Activated CD4-positive, alpha-beta T cell treated with anti-CD3 and anti-CD28 coated beads, Interleukin-2, amount 50 U/mL, for 48 hours (primary cell): ENCODE results near the gene SLC8A1.

Experiments used
- DNase-seq, 2 experiments: peaks; one replicate each; pipeline ENCODE4 v3.0.0-alpha.2; 2020

The SLC8A1 gene

DNA sequence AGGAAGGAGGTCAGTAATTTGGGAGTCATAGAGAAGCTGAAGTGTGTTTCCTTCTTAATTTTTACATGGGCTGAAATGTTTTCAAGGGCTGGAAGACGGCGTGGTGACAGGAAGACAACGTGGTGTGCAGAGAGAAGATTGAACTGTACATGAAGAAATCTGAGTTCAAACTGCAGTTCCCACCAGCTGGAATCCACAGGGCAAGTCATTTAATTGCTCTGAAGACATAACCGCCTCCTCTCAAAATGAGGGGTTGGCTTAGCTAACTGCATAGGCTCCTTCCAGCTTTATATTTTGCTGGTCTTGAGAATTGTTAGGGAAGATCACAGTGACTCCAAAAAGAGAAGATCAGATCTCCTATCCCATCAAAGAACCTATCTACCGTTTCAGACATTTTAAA lies 103.9 kb downstream of the SLC8A1 start:
- no peak for DNase-seq

DNA sequence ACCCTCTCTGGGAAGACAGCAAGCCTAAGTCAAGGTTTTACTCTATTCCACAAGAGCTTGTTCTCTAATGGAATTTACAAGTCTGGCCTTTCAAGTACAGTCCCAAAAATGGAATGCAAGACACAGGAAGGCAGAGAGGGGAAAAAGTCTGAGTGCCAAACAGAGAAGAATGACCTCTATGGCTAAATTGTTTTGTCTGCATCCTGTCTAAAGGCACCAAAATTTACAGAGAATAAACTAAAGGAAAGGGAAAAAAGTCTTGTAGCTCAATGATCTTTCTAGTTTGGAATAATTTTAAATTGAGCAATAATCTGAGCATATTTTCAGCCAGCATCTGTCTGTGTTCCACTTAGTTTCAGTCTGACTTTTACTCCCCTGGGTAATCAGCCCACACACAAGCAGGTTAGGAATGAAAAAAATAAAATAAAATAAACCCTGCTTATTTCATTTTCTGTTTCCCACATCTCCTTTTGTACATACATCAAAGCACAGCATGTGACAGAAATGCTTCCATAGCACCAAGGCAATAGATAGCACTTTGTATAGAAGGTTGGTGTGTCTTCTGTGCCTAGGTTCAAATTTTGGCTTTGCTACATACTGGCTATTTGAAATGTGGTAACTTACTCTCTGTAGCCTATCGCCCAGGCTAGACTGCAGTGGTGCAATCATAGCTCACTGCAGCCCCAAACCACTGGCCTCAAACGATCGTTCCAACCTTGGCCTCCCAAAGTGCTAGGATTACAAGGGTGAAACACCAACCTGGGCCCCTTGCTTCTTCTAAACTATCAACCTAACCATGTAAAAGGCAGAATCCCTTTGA lies 105.1 kb downstream of the SLC8A1 start:
- no peak for DNase-seq

DNA sequence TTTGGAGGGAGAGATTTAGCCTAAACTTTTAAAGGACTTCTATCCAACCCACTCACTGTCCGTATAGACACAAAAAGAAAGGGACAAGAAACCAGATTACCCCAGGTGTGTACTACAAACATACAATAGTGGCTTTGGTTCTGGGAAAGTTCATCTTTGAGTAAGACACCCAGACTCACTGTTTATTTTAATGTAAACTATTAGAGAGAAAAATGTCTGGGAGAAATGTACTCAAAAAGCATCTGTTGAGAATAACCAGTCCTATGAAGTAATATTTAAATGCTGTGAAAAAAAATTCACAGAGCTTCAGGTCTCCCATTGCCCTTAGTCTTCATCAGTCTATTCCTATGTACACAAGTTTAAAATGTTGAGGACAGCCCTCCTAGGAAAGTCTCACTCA lies 107.5 kb downstream of the SLC8A1 start:
- DNase-seq, result no peak

DNA sequence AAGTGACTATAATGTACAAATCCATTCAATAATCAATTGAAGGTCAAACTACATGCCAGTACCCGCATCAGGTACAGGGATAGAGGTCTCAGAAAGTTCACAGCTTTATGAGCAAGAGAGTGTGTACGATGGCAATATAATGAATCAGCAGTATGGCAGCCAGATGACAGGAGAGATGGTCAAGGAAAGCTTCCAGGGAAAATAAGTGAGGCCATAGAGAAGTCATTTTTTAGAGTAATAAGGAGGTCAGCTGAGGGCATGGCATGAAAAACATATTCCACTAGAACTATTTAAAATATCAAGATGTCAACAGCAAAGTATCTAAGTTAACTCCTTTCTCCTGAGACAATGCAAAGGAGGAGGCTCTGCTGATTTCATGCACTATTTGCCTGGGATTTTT lies 108.0 kb downstream of the SLC8A1 start:
- no peak for DNase-seq

DNA sequence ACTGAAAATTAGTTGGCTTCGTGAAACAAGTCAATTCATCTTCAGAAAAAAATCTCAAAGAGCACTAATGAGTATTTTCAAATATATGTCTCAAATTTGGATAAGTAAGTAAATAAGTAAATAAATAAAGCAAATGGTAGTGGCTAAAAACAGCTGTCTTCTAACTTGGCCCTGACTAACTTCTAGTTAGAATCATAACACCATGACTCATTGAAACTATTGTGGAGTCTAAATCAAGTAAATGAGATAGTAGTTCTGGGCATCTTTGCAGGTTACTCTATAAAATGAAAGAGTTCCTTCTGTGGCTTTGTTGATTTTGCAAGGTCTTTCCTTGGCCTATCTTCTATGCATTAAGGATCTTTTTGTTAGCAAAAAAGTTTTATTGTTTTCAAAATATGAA lies 110.7 kb downstream of the SLC8A1 start:
- DNase-seq, result no peak

DNA sequence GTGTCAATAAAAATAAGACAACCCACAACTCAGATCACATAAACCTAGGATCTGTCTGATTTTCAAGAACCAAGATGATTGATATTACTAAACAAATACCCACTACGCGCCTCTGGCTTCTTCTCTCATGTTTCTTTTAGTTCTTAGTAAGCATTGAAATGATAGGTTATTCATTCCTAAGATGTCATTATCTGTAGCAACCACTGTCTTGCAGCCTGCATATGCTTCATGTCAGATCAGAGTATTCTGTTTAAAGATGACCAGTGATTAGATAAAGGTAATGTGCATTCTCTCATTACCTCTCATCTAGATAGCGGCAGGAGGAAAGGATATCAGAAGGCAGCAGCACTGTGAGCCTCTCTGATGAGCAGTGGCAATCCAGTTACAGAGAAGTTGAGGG lies 112.9 kb downstream of the SLC8A1 start:
- no peak for DNase-seq

DNA sequence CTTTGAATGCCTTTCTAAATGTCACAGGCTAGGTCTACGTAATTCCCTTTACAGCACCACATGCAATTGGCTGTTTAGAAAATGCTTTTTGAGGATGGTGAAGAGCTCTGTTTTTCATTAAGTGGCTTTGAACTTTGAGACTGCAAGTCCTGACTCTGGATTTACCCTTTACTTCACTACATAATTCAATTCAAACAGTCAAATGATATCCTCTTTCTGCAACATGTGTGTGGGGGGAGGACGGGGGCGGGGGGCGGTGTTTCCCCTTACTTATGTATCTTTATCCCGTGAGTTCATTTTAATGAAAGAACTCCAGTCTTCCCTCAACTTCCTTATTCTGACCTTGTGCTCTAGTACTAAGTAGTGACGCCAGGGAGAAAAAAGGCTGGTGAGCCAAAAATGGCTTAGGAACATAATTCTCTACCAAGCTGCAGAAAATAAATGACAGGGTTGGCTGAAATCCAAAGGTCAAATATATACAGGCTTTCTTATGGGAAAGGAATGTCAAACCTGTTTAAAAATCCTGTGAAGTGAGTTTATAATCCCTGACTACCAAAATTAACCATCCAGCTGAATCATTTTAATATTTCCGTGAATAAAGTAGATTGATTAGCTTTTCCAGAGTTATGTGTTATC lies 119.6 kb downstream of the SLC8A1 start:
- DNase-seq, result no peak

DNA sequence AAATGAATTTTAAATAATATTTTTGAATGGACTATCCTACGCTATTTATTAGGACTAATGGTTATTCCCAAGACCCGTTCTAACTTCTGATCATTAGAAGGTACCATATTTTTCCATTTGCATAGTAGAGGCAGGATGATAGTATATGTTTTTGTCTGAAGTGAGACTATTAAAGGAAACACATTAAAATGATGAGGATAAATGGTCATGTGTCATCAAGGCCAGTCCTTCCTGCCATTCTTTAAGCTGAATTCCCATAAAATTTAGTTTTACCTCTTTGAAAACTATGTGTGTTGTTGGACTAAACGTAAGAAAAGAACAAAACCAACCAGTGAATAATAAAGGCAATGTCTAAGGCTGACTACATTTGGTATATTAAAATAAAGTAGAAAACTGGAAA lies 121.8 kb downstream of the SLC8A1 start:
- no peak for DNase-seq

DNA sequence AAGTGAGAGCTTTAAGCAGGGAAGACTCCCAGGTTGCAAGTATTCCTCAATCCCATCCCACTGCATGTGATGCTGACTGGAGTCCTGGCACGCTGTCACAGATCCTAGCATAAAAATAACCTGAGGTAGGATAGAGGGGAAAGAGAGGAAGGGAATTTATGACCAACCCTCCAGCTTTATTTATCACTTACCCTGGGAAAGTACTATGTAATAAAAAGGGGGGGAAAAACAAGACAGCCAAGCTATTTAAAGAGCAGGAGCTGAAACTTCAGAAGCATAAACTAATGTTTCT lies 122.2 kb downstream of the SLC8A1 start:
- no peak for DNase-seq

DNA sequence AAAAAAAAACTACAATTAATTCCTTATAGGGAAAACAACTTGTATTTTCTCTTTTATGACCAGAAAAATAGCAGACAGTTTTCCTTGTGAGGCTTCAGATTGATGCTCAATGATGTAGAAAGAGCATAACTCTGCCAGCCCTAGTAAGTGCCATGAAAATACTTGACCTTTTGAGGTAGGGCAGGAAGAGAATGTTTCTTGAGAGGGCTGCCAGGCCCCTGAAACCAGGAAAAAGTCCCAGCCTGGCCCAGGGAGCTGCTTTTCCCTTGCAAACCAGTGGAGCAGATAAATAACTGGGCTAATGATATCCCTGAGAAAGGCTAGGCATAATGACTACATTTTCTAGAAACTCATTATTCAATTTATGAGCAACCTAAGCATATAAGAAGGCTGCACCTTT lies 126.8 kb downstream of the SLC8A1 start:
- no peak for DNase-seq

DNA sequence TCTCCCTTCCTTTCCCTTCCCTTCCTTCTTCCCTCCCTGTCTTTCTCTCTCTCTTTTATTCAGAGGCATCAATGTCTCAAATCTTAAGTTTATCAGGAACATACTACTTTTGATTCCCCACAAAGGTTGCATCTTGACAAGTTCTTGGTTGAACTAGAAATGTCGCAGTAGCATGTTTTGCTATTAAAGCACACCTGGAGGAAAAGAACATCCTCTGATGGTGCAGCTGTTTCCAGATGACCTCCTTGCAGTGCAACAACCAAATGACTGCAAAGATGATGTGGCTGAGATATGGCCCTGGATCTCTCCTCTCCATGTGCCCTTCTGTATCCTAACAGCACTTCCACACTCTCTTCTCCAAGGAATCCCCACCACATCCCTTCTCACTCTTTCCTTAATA lies 127.2 kb downstream of the SLC8A1 start:
- DNase-seq, result no peak

DNA sequence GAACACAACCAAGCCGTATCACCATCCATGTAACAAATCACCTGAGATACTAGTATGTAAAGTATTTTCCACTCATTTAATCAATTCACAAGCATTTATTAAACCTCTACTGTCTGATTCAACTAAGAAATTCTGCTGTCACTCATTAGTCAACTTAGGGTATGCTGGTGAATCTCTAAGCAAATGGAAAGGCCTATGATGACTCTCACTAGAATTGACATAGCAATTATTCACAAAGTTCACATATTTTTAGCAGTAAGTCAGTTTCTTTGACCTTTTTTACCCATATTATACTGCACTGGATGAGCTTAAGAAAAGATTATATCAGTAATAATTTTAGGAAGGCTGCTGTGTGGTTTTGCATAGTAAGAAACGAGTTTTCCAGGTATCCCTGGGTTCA lies 130.1 kb downstream of the SLC8A1 start:
- no peak for DNase-seq

DNA sequence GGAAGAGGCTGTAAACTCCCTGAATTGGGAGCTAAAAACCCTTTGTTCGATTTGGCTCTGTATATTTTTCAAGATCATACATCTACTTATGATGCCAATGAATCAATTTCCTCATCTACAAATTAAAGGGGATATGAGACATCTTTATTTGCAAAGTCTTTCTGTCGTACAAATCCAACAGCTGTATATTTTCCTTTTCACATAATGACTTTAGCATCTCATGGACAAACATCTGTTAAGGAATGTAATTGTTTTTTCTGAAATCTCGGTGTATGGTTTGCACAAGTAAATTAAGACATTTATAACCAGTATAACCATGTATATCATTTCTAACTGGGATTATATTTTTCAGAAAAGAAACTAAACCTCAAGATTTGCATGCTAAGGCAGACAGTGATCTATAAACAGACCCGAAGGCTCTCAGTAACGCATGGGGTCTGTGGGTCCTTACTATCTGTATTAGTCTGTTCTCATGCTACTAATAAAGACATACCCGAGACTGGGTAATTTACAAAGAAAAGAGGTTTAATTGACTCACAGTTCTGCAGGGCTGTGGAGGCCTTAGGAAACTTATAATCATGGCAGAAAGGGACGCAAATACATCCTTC lies 130.8 kb downstream of the SLC8A1 start:
- no peak for DNase-seq

DNA sequence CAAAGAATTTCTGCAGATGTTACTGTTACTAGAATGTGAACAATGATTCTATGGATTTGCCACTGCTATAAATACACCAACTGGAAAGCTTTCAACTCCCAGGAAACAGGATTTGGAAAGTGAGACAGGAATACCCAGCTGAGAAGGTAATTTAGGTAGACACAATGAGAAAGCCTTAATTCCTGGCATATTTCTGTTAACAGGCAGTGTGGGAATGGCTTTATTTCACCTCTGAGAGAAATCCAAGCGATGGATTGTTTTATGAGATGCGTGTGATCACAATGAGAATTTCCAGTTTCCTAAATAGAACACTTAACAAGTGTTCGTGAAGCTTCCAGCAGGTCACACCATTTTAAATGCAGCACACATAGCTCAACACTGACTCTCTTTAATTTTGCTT lies 133.0 kb downstream of the SLC8A1 start:
- DNase-seq, result no peak

DNA sequence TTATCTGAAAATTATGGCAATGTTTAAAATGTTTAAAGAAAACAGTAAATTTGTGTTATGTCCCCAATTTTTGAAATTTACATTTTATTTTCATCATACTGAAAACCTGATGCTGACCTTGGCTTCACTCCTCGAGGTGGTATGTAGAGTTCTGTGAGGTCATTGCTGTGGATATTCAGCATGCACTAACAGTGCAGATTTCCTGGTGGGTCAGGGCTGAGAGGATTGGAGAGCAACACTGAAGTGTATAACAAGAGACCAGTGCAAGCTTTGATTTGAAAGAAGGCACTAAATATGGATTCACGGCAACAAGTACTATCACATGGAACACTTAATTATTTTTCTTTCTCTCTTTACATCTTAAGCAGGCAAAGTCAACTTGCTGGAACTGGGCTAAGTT lies 134.1 kb downstream of the SLC8A1 start:
- no peak for DNase-seq

DNA sequence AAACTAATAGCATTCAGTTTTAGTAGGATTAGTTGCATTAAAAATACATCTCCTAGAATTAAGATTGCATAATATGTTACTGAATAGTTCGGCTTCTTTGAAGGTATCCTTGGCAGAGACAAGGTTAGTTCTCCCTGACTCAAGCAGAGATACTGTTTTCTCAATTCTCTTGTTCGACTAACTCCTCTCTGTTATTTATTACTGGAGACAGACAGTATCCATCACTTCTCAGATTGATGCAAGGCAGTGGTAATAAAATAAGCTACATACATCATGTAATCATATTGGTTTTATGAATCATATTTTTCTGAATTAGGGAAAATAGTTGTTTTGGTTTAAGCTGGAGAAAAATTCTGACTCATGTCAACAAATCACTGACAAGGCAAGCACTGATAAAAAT lies 134.8 kb downstream of the SLC8A1 start:
- DNase-seq, result no peak

DNA sequence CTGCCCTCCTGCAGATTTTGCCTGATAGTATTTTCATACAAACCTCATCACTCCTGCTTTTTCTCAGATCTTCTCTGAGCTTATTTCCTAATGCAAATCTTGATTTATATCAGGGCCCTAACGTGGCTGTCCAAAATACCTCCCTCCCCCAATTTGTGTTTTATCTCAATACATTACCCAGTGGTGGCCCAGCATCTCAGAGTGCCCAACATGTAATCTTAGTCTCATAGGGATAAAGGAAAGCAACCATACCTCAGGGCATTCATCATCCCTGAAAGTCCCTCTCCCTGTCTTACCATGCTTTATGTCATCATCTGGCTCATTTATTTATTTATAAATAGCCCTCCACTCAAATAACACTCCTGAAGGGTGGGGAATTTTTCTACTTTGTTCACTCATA lies 135.3 kb downstream of the SLC8A1 start:
- DNase-seq, result no peak

DNA sequence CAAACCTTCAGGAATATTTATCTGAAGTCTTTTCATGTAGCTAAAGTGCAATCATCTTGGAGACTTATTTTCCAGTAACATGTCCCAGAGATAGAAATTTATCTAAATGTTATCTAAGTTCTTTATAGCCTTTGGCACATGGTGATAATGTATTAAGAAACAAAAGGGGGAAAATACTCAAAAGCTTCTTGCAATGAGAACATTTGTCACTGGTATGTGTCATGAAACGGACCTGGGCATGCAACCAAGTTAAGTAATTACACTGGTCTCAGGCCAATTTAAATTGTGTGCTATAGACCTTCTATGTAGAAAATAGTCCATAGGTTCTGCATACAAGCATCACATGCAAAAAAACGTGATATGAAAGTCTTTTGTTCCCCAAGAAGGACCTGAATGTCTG lies 136.2 kb downstream of the SLC8A1 start:
- DNase-seq, result no peak

DNA sequence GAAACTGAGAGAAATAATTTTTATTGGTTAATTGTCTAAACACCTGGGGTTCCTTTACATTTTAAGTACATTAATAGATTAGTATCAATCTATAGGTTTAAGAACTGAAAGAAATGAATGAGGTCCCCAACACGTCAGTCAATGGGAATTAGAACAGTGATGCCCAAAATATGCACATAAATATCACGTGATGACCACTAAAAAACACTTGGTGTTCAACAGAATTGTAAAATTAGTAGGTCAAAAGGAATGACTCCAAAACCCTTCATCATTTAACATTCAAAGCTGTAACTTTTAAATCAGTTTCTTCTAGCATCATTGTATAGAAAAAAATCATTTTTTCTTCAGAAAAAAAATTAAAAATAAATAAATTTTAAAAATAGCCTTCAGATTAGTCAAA lies 140.9 kb downstream of the SLC8A1 start:
- no peak for DNase-seq

DNA sequence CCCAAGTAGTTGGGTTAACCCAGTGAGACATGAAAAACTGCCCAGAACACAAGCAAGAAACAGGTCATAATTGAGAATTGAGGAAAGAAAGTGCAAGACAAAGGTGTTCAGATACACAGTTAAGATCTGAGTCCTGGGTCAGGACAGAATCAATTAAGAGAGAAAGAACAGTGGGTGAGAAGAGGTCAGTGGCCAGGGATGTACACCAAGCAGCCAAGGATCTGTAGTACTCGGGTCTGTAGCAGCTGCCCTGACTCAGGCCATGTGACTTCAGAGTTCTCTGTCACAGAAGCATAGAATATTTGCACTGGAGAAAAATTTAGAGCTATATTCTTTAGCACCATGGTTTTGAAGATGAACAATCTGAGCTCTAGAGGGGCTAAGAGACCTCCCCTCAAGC lies 141.6 kb downstream of the SLC8A1 start:
- DNase-seq, result no peak

DNA sequence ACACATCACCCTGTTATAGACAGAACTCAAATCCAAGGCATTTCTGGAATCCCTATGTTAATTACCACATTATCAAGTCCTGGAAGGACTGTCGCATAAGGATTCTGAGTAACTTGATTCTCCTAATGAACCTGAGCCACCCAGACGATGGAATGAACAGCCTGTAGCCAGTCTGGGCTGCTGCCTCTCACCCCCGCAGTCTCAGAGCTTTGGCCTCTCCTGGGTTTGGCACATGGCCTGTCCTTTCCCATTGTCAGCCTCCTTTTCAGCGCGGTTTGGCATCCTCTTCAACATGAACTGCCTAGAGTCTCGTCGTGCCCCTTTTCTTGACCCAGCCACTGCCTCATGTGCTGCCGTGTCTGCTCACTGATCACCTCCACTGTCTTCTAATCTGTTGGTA lies 147.6 kb downstream of the SLC8A1 start:
- DNase-seq, result no peak

DNA sequence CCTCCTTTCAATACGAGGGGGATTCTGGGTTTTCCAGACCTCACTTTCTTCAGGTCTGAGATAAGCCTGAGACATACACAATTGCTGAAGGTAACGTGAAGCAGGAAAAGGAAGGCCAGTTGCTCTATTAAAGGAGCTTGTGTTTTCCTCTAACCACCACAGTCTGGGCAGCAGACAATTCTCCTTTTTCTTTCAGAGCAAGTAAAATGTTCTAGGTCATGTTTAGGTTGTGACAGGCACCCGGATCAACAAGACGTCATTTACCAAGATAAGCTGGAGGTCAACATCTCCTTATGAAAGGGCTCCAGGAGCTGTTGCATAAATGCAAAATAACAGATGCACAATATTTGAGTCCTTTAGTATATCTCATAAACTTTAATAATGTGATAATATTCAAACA lies 148.1 kb downstream of the SLC8A1 start:
- no peak for DNase-seq

DNA sequence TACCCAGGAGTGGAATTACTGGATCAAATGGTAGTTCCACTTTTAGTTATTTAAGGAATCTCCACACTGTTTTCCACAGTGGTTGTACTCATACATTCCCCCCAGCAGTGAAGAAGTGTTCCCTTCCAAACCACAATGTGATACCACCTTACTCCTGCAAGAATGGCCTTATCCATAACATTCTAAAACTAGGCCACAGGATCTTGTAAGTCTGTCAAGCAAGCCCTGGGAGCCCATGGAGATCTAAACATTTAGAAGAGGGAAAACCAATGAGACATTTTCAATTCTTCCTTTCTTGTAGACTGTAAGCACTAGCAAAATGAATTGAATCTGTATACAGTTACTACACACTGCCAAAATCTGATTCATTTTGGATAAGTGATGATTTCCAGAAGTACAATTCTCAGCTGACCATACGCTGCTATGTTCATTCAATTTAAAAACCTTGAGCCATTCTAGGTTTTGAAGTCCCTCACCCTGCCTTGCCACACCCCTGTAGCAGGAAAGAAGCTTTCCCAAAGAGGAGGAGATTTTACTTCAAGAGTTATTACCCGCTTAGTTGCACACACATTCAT lies 149.1 kb downstream of the SLC8A1 start:
- DNase-seq, result no peak

DNA sequence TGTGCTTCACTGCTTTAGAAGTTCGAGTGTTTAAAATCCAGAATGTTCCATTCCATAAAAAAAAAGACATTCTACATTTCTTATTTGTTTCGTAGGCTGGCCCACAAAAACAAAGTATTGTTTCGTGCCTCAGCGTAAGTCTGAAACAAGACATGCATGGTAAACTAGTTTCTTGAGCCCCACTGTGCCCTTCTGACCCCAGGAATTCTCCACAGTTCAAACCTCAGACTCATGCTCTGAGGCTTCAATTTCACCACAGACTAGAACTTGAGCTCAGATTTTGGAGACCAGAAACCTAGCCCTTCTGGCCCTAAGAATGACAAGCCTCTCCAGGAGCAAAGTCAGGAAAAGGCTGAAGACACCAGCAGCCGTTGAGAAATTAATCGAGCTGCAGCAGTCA lies 151.5 kb downstream of the SLC8A1 start:
- DNase-seq, result no peak
